GM18520 (cell line): ENCODE data around the gene STAM2.
A peak's percentile ranks its signal among the peaks of the same experiment; 100 is the strongest.
"Not testable (repeated sequence)": the region's sequence is repeated elsewhere in the genome, so short reads cannot be mapped to it uniquely, and the experiment has no call there.

Experiments used
- ATAC-seq: cut with Tn5 transposase; IDR thresholded peaks from one replicate; pipeline ENCODE4 v1.9.1; 2021; ENCODE audit not compliant: unreplicated experiment

The STAM2 gene

GRCh38 chr2:152173831-152174230, 1.7 kb downstream of the STAM2 start:
- ATAC-seq: no peak

- ATAC-seq: not testable (repeated sequence)
These were observed 3.3 kb downstream of the STAM2 start for GRCh38 chr2:152172201-152172785.

- ATAC-seq: no peak
These were observed 3.8 kb downstream of the STAM2 start for GRCh38 chr2:152171718-152172117.

GRCh38 chr2:152169158-152169557, 6.4 kb downstream of the STAM2 start:
- ATAC-seq: not testable (repeated sequence)

- not testable (repeated sequence) for ATAC-seq
These were observed 8.1 kb downstream of the STAM2 start for GRCh38 chr2:152167470-152167869.

- ATAC-seq: no peak
These were observed 8.5 kb downstream of the STAM2 start for GRCh38 chr2:152167065-152167464.

GRCh38 chr2:152166633-152167032, 8.9 kb downstream of the STAM2 start:
- peak; percentile 73 for ATAC-seq

GRCh38 chr2:152165780-152166179, 9.8 kb downstream of the STAM2 start:
- ATAC-seq: no peak

- ATAC-seq: no peak
These were observed 10.3 kb downstream of the STAM2 start for GRCh38 chr2:152165306-152165705.

GRCh38 chr2:152163669-152164068, 11.9 kb downstream of the STAM2 start:
- ATAC-seq: not testable (repeated sequence)

- no peak for ATAC-seq
These were observed 13.4 kb downstream of the STAM2 start for GRCh38 chr2:152162141-152162540.

- ATAC-seq: no peak
These were observed 14.0 kb downstream of the STAM2 start for GRCh38 chr2:152161598-152161997.

GRCh38 chr2:152160378-152160777, 15.2 kb downstream of the STAM2 start:
- ATAC-seq: not testable (repeated sequence)

- ATAC-seq: no peak
These were observed 18.3 kb downstream of the STAM2 start for GRCh38 chr2:152157253-152157652.

- ATAC-seq: no peak
These were observed 20.4 kb downstream of the STAM2 start for GRCh38 chr2:152155209-152155608.

GRCh38 chr2:152154462-152154861, 21.1 kb downstream of the STAM2 start:
- no peak for ATAC-seq

- peak; percentile 82 for ATAC-seq
These were observed 40.9 kb downstream of the STAM2 start for GRCh38 chr2:152134488-152135280.

GRCh38 chr2:152132306-152132705, 43.3 kb downstream of the STAM2 start:
- no peak for ATAC-seq

GRCh38 chr2:152127628-152128027, 47.9 kb downstream of the STAM2 start:
- no peak for ATAC-seq

- ATAC-seq: no peak
These were observed 48.9 kb downstream of the STAM2 start for GRCh38 chr2:152126664-152127063.

- ATAC-seq: no peak
These were observed 53.4 kb downstream of the STAM2 start for GRCh38 chr2:152122161-152122560.

GRCh38 chr2:152120430-152120829, 55.1 kb downstream of the STAM2 start:
- no peak for ATAC-seq

GRCh38 chr2:152115952-152116351, 59.6 kb downstream of the STAM2 start:
- ATAC-seq: no peak
